HepG2 (cell line): ENCODE data around the gene HES7. TPM values are rescaled to one million over a fixed set of nuclear protein-coding genes. Genes with fewer than 3 reads are reported as not detected.

Experiments used
- FOSL1 ChIP-seq: sonication (generic); formaldehyde crosslinking; IDR thresholded peaks from 2 replicates; pipeline ENCODE4 v1.9.0; 2021; ENCODE audit warnings: missing genetic modification reagents, borderline replicate concordance
- JUNB ChIP-seq: sonication (generic); formaldehyde crosslinking; IDR thresholded peaks from 2 replicates; pipeline ENCODE4 v1.8.0; 2022; ENCODE audit warnings: missing genetic modification reagents, mild to moderate bottlenecking, borderline replicate concordance
- MBNL3 ChIP-seq: fragments of 250-450 bp; sonication (Bioruptor Pico); conservative IDR thresholded peaks from 2 replicates; pipeline ENCODE4 v1.8.0; 2022; ENCODE audit warnings: mild to moderate bottlenecking, inconsistent platforms
- PITX1 ChIP-seq: sonication (generic); formaldehyde crosslinking; IDR thresholded peaks from 2 replicates; pipeline ENCODE4 v1.5.1; 2020; ENCODE audit warnings: mild to moderate bottlenecking, missing genetic modification reagents
- RFX3 ChIP-seq: IDR thresholded peaks from 2 replicates; pipeline ENCODE4 v1.6.1; 2016; ENCODE audit warnings: missing biosample characterization, missing genetic modification reagents
- SMARCC2 ChIP-seq: fragments of 450-650 bp; IDR thresholded peaks from 2 replicates; pipeline ENCODE4 v1.6.1; 2017; ENCODE audit warnings: antibody characterized with exemption, mild to moderate bottlenecking
- SP2 ChIP-seq: sonication (generic); formaldehyde crosslinking; IDR thresholded peaks from 2 replicates; pipeline ENCODE4 v1.5.1; 2020; ENCODE audit warnings: mild to moderate bottlenecking, missing genetic modification reagents
- SRY ChIP-seq: sonication (generic); formaldehyde crosslinking; IDR thresholded peaks from 2 replicates; pipeline ENCODE4 v1.8.0; 2022; ENCODE audit warnings: mild to moderate bottlenecking, missing genetic modification reagents
- ZFP82 ChIP-seq: sonication (generic); formaldehyde crosslinking; IDR thresholded peaks from 2 replicates; pipeline ENCODE4 v1.5.1; 2020; ENCODE audit warnings: mild to moderate bottlenecking, missing genetic modification reagents, borderline replicate concordance
- ZSCAN21 ChIP-seq: sonication (generic); formaldehyde crosslinking; IDR thresholded peaks from 2 replicates; pipeline ENCODE4 v1.8.0; 2022; ENCODE audit warnings: mild to moderate bottlenecking, missing genetic modification reagents, moderate library complexity, borderline replicate concordance
- polyA plus RNA-seq, 8 experiments: library from polyadenylated mRNA; depleted of rRNA in 3 of 8; stranded (reverse) in 7 of 8; unstranded in 1 of 8; fragments of >200 nt; fragmentation: Illumina TruSeq in 4 of 8; extraction: Trizol in 4 of 8; gene quantifications; 2 replicates each; pipeline versions ENCODE4 v1.2.1 to v1.2.3, GENCODE V29; 2011 to 2016; ENCODE audit warnings: low read depth in 4 of 8, missing spikeins in 1 of 8, mixed read lengths in 1 of 8; ENCODE audit not compliant: insufficient read depth in 1 of 8
- total RNA-seq, 5 experiments: library from RNA; depleted of rRNA; stranded (reverse); fragments of >200 nt; fragmentation: Illumina TruSeq; extraction: Trizol; gene quantifications; 2 replicates each; pipeline ENCODE4 v1.2.3, GENCODE V29; 2016; ENCODE audit warnings: low read depth in 1 of 5
- TF ChIP-seq, protein P1 (sequence below): sonication (generic); formaldehyde crosslinking; IDR thresholded peaks from 2 replicates; pipeline ENCODE4 v1.5.1; 2020; ENCODE audit warnings: mild to moderate bottlenecking, missing genetic modification reagents
- TF ChIP-seq, protein P2 (sequence below): IDR thresholded peaks from 2 replicates; pipeline ENCODE4 v1.6.1; 2016
- TF ChIP-seq, protein P3 (sequence below): sonication (generic); formaldehyde crosslinking; IDR thresholded peaks from 2 replicates; pipeline ENCODE4 v1.5.0; 2020; ENCODE audit warnings: missing genetic modification reagents
- TF ChIP-seq, protein P4 (sequence below): sonication (generic); formaldehyde crosslinking; IDR thresholded peaks from 2 replicates; pipeline ENCODE4 v1.5.1; 2020; ENCODE audit warnings: missing genetic modification reagents, mild to moderate bottlenecking, borderline replicate concordance
- TF ChIP-seq, protein P5 (sequence below): sonication (generic); formaldehyde crosslinking; IDR thresholded peaks from 2 replicates; pipeline ENCODE4 v1.8.1; 2023; ENCODE audit warnings: mild to moderate bottlenecking, missing genetic modification reagents
- TF ChIP-seq, protein P6 (sequence below): IDR thresholded peaks from 2 replicates; pipeline ENCODE4 v1.6.1; 2016; ENCODE audit warnings: mild to moderate bottlenecking
- TF ChIP-seq, protein P7 (sequence below): sonication (generic); formaldehyde crosslinking; IDR thresholded peaks from 2 replicates; pipeline ENCODE4 v1.8.0; 2022; ENCODE audit warnings: mild to moderate bottlenecking, missing genetic modification reagents, moderate library complexity

The HES7 gene
- total and polyA plus RNA-seq, 2 of the 13 experiments (the other 11 are each of a cell fraction or from before 2014, with no cell fraction given) = not detected

DNA sequence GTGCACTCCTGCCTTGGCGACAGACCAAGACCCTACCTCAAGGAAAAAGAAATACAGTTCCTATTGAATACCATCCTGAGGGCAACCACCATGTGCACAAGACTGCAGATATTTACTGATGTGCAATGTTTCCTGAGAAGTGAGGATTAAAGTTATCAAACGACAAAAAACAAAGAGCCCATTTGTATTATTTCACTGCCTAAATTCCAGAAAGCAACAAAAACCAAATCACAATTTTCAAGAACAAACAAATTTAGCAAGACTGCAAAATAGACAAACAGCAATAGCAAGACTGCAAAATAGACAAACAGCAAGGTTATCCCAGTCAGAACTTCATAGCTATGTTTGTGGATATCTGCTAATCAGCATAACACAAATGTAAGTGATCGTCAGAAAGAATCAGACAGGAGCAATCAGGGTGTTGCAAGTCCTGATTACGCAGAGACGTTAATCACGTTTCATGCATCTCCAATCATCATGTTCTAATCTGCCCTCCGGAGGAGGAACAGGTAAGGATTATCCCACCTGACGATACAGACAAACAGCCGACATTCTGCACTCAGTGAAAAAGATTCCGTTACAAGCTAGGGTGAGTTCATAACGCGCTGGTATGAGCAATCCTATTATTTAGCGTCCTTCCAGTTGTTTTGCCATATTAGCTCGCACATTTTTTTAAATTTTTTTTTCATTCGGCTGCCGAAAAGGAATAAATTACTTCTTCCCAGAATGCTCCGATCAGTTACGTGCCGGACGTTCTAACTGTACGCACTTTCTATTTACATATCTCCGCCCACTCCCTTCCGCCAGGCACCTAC is 49.4 kb upstream of the HES7 start (continued):
- TF ChIP-seq MBNL3 (CRISPR knock-in tag) (no peak; the same call in 1 of the 2 replicates), ZSCAN21 (CRISPR knock-in tag) (peak; percentile 96), SMARCC2 (peak; percentile 69; the same call in 1 of the 2 replicates), PITX1 (CRISPR knock-in tag) (peak; percentile 94), JUNB (CRISPR knock-in tag) (peak; percentile 90), FOSL1 (CRISPR knock-in tag) (peak; percentile 59; the same call in 1 of the 2 replicates), RFX3 (CRISPR knock-in tag) (peak; percentile 54; the same call in 1 of the 2 replicates), SP2 (CRISPR knock-in tag) (peak; percentile 40; the same call in 1 of the 2 replicates), SRY (CRISPR knock-in tag) (no peak; the same call in 1 of the 2 replicates), ZFP82 (CRISPR knock-in tag) (no peak)
- TF ChIP-seq, protein P1, sequence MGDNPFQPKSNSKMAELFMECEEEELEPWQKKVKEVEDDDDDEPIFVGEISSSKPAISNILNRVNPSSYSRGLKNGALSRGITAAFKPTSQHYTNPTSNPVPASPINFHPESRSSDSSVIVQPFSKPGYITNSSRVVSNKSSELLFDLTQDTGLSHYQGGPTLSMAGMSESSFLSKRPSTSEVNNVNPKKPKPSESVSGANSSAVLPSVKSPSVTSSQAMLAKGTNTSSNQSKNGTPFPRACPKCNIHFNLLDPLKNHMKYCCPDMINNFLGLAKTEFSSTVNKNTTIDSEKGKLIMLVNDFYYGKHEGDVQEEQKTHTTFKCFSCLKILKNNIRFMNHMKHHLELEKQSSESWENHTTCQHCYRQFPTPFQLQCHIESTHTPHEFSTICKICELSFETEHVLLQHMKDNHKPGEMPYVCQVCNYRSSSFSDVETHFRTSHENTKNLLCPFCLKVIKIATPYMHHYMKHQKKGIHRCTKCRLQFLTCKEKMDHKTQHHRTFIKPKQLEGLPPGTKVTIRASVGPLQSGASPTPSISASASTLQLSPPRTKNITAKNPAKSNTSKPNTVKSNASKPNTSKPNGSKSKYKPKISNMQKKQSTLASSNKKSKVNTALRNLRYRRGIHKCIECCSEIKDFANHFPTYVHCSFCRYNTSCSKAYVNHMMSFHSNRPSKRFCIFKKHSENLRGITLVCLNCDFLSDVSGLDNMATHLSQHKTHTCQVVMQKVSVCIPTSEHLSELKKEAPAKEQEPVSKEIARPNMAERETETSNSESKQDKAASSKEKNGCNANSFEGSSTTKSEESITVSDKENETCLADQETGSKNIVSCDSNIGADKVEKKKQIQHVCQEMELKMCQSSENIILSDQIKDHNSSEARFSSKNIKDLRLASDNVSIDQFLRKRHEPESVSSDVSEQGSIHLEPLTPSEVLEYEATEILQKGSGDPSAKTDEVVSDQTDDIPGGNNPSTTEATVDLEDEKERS (CRISPR knock-in tag) = peak; percentile 75
- TF ChIP-seq, protein P2, sequence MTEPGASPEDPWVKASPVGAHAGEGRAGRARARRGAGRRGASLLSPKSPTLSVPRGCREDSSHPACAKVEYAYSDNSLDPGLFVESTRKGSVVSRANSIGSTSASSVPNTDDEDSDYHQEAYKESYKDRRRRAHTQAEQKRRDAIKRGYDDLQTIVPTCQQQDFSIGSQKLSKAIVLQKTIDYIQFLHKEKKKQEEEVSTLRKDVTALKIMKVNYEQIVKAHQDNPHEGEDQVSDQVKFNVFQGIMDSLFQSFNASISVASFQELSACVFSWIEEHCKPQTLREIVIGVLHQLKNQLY (CRISPR knock-in tag) = peak; percentile 94
- TF ChIP-seq, protein P3, sequence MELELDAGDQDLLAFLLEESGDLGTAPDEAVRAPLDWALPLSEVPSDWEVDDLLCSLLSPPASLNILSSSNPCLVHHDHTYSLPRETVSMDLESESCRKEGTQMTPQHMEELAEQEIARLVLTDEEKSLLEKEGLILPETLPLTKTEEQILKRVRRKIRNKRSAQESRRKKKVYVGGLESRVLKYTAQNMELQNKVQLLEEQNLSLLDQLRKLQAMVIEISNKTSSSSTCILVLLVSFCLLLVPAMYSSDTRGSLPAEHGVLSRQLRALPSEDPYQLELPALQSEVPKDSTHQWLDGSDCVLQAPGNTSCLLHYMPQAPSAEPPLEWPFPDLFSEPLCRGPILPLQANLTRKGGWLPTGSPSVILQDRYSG (CRISPR knock-in tag) = peak; percentile 96
- TF ChIP-seq, protein P4, sequence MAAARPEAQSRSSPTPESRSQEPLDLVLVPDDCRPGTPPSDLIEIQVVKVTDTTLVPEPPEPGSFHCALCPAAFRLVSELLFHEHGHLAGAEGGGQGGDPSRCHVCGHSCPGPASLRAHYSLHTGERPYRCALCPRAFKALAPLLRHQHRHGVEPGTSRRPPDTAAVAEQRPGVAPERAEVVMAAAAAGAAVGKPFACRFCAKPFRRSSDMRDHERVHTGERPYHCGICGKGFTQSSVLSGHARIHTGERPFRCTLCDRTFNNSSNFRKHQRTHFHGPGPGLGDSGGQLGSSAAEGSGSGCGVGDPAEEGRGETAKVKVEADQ (CRISPR knock-in tag) = peak; percentile 72
- TF ChIP-seq, protein P5, sequence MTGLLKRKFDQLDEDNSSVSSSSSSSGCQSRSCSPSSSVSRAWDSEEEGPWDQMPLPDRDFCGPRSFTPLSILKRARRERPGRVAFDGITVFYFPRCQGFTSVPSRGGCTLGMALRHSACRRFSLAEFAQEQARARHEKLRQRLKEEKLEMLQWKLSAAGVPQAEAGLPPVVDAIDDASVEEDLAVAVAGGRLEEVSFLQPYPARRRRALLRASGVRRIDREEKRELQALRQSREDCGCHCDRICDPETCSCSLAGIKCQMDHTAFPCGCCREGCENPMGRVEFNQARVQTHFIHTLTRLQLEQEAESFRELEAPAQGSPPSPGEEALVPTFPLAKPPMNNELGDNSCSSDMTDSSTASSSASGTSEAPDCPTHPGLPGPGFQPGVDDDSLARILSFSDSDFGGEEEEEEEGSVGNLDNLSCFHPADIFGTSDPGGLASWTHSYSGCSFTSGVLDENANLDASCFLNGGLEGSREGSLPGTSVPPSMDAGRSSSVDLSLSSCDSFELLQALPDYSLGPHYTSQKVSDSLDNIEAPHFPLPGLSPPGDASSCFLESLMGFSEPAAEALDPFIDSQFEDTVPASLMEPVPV (CRISPR knock-in tag) = peak; percentile 82; the same call in 1 of the 2 replicates
- TF ChIP-seq, protein P6, sequence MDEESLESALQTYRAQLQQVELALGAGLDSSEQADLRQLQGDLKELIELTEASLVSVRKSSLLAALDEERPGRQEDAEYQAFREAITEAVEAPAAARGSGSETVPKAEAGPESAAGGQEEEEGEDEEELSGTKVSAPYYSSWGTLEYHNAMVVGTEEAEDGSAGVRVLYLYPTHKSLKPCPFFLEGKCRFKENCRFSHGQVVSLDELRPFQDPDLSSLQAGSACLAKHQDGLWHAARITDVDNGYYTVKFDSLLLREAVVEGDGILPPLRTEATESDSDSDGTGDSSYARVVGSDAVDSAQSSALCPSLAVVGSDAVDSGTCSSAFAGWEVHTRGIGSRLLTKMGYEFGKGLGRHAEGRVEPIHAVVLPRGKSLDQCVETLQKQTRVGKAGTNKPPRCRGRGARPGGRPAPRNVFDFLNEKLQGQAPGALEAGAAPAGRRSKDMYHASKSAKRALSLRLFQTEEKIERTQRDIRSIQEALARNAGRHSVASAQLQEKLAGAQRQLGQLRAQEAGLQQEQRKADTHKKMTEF (CRISPR knock-in tag) = peak; percentile 99
- TF ChIP-seq, protein P7, sequence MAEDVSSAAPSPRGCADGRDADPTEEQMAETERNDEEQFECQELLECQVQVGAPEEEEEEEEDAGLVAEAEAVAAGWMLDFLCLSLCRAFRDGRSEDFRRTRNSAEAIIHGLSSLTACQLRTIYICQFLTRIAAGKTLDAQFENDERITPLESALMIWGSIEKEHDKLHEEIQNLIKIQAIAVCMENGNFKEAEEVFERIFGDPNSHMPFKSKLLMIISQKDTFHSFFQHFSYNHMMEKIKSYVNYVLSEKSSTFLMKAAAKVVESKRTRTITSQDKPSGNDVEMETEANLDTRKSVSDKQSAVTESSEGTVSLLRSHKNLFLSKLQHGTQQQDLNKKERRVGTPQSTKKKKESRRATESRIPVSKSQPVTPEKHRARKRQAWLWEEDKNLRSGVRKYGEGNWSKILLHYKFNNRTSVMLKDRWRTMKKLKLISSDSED (CRISPR knock-in tag) = peak; percentile 85; the same call in 1 of the 2 replicates
